ENCODE data around the gene ITGB6.

Gene ITGB6

GRCh38 chr2:160091381-160091780, 108.7 kb downstream of the ITGB6 start:
- TF ChIP-seq CTCF (IDR thresholded peaks at IDR 0.05; ENCODE audit: insufficient read depth, missing control alignments): no peak
- FAIRE-seq (no peak), DNase-seq (ENCODE audit: insufficient read length, low spot score) (no peak)

GRCh38 chr2:160087854-160088745, 112.0 kb downstream of the ITGB6 start:
- FAIRE-seq (no peak), DNase-seq (ENCODE audit: insufficient read length, low spot score) (no peak)
- no peak for TF ChIP-seq CTCF (IDR thresholded peaks at IDR 0.05; ENCODE audit: insufficient read depth, missing control alignments)

- no peak for FAIRE-seq
- no peak for DNase-seq (ENCODE audit: insufficient read length, low spot score)
- TF ChIP-seq CTCF (IDR thresholded peaks at IDR 0.05; ENCODE audit: insufficient read depth, missing control alignments): no peak
These were observed 114.4 kb downstream of the ITGB6 start for GRCh38 chr2:160085662-160086061.

- DNase-seq (ENCODE audit: insufficient read length, low spot score) (no peak), FAIRE-seq (no peak)
- no peak for TF ChIP-seq CTCF (IDR thresholded peaks at IDR 0.05; ENCODE audit: insufficient read depth, missing control alignments)
These were observed 121.9 kb downstream of the ITGB6 start for GRCh38 chr2:160077912-160078810.

- no peak for TF ChIP-seq CTCF (IDR thresholded peaks at IDR 0.05; ENCODE audit: insufficient read depth, missing control alignments)
- DNase-seq (ENCODE audit: insufficient read length, low spot score) (no peak), FAIRE-seq (no peak)
These were observed 123.2 kb downstream of the ITGB6 start for GRCh38 chr2:160076914-160077313.

GRCh38 chr2:160076241-160076640, 123.8 kb downstream of the ITGB6 start:
- TF ChIP-seq CTCF (IDR thresholded peaks at IDR 0.05; ENCODE audit: insufficient read depth, missing control alignments): no peak
- DNase-seq (ENCODE audit: insufficient read length, low spot score) (no peak), FAIRE-seq (no peak)
